Neural cell (in vitro differentiated cells): Measurements from ENCODE around the gene LGALS12.

Experiments used
- CTCF ChIP-seq: fragments of 450-650 bp; IDR thresholded peaks from 2 replicates; pipeline ENCODE4 v1.5.1; 2014; ENCODE audit warnings: antibody characterized with exemption, mild to moderate bottlenecking, moderate library complexity; ENCODE audit not compliant: poor library complexity, severe bottlenecking
- EP300 ChIP-seq: fragments of 450-650 bp; conservative IDR thresholded peaks from 2 replicates; pipeline ENCODE4 v1.6.1; 2014; ENCODE audit warnings: antibody characterized with exemption, mild to moderate bottlenecking, moderate library complexity; ENCODE audit not compliant: poor library complexity, severe bottlenecking
- EZH2 ChIP-seq: fragments of 200-600, 300-800 bp; shearing (Covaris generic), sonication (generic); IDR thresholded peaks from 2 replicates; pipeline ENCODE4 v1.6.1; 2014; ENCODE audit warnings: antibody characterized with exemption, low read length, borderline replicate concordance, mild to moderate bottlenecking; ENCODE audit not compliant: insufficient read depth, poor library complexity, severe bottlenecking
- MXI1 ChIP-seq: fragments of 450-650 bp; conservative IDR thresholded peaks from 2 replicates; pipeline ENCODE4 v1.6.1; 2014; ENCODE audit warnings: antibody characterized with exemption, mild to moderate bottlenecking; ENCODE audit not compliant: poor library complexity, severe bottlenecking
- POLR2AphosphoS5 ChIP-seq: IDR thresholded peaks from 2 replicates; pipeline ENCODE4 v1.6.1; 2012
- RAD21 ChIP-seq: fragments of 450-650 bp; conservative IDR thresholded peaks from 2 replicates; pipeline ENCODE4 v1.6.1; 2014; ENCODE audit warnings: antibody characterized with exemption, mild to moderate bottlenecking, moderate library complexity
- REST ChIP-seq: IDR thresholded peaks from 2 replicates; pipeline ENCODE4 v1.6.1; 2012; ENCODE audit warnings: borderline replicate concordance
- SMC3 ChIP-seq: fragments of 450-650 bp; conservative IDR thresholded peaks from 2 replicates; pipeline ENCODE4 v1.6.1; 2014; ENCODE audit warnings: antibody characterized with exemption, mild to moderate bottlenecking, moderate library complexity; ENCODE audit not compliant: poor library complexity
- TAF1 ChIP-seq: IDR thresholded peaks from 2 replicates; pipeline ENCODE4 v1.6.1; 2012; ENCODE audit warnings: low read depth

GRCh38 chr11:63560506-63561180 lies 54.8 kb downstream of the LGALS12 start:
- no peak for TF ChIP-seq EZH2
- no peak for TF ChIP-seq EP300
- no peak for TF ChIP-seq POLR2AphosphoS5
- no peak for TF ChIP-seq CTCF
- no peak for TF ChIP-seq RAD21
- no peak for TF ChIP-seq REST
- no peak for TF ChIP-seq MXI1
- no peak for TF ChIP-seq TAF1
- TF ChIP-seq SMC3: no peak
